Measurements from ENCODE around the gene HEATR1.
A peak's percentile ranks its signal among the peaks of the same experiment; 100 is the strongest.
"Not testable (repeated sequence)": the region's sequence is repeated elsewhere in the genome, so short reads cannot be mapped to it uniquely, and the experiment has no call there.

Gene HEATR1

GRCh38 chr1:236509647-236510401 is 94.5 kb downstream of the HEATR1 start:
- DNase-seq (ENCODE audit: low spot score), result no peak
- no peak for FAIRE-seq

GRCh38 chr1:236509203-236509602 is 95.1 kb downstream of the HEATR1 start:
- no peak for DNase-seq (ENCODE audit: low spot score)

GRCh38 chr1:236508593-236509027 is 95.7 kb downstream of the HEATR1 start:
- DNase-seq (ENCODE audit: low spot score) (no peak), FAIRE-seq (no peak)

More at GRCh38 chr1:236509203-236509602, 95.1 kb downstream of the HEATR1 start:
- no peak for FAIRE-seq

DNA sequence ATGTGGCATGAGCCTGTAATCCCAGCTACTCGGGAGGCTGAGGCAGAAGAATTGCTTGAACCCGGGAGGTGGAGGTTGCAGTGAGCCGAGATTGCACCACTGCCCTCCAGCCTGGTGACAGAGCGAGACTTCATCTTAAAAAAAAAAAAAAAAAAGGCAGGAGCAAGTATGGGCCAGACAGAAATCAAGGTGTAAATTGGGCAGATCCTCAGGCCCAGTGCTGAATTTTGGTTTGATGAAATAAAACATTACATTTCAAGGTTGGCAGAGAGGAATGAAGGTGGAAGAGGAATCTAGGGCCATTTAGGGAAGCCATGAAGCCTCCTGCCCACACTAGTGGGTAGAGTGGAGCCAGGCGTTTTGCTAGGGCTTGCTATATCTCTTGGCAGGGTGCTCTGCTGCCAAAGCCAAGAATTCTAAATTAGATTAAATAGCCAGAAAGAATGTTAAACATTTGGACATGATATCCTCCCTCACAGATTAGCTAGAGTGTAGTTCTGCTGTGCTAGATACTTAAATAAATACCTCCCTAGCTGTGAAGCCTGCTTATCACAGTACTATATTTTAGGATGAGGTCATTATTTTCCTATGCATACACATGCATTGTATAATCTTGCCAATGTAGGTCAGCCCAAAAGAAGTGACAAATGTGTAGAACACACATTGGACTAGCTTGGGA is 97.2 kb downstream of the HEATR1 start:
- DNase-seq (ENCODE audit: low spot score), result no peak
- FAIRE-seq, result no peak

- FAIRE-seq; DNase-seq (ENCODE audit: low spot score): not testable (repeated sequence)
Measured at GRCh38 chr1:236504338-236504737, 100.0 kb downstream of the HEATR1 start.

DNA sequence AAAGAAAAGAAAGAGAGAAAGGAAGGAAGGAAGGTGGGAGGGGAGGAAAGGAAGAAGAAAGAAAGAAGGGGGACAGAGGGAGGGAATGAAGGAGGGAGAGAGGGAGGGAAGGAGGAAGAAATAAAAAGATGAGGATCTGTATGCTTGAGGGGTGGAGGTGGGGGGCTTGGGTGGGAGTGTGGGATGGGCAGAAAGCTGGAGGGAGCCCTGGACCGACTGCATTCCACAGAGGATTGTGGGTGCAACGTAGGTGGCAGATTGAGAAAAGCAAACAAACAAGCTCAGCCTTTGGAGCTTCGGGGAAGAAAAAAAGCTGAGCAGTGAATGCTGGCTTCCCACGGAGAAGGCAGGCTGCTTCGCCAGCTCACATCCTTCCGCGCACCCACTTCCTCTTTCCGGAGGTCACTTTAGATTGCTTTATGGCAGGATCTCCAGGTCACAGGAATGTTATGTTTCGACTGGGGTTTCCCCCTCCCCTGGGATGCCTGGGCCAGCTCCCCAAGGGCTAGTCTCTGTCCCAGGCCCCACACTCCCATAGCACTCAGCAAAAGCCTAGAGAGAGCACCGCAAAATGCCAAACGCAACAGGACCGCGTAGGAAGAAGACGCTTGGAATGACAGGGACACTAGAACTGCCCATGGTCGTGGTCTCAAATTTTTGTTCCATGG is 101.2 kb downstream of the HEATR1 start:
- FAIRE-seq (no peak), DNase-seq (ENCODE audit: low spot score) (peak; percentile 65)

DNA sequence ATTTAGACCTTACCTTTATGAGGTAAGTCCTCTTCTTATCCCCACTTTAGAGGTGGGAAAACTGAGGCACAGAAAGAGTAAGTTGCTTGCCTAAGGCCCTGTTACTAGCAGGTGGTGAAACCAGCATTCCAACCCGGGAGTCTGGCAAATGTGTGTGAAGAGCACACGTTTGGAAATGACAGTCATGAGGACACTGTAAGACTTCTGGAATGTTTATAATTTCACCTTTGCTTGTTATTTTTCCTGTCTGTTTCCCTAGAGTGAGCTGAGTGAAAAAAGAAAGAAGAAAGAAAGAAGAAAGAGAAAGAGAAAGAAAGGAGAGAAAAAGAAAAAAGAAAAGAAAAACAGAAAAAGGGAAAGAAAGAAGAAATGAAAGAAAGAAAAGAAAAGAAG is 101.7 kb downstream of the HEATR1 start:
- FAIRE-seq (no peak), DNase-seq (ENCODE audit: low spot score) (no peak)

- no peak for DNase-seq (ENCODE audit: low spot score)
- no peak for FAIRE-seq
Measured at GRCh38 chr1:236501093-236501492, 103.2 kb downstream of the HEATR1 start.
